H1 (cell line): ENCODE data around the gene CELF5.

Experiments used
- EP300 ChIP-seq, 2 experiments: IDR thresholded peaks; 1 replicate in 1 of 2; 2 replicates in 1 of 2; pipeline ENCODE4 v1.6.1; 2011 to 2012; ENCODE audit warnings: low read depth in 2 of 2, low read length in 2 of 2, mild to moderate bottlenecking in 2 of 2, borderline replicate concordance in 1 of 2, inconsistent platforms in 1 of 2, moderate library complexity in 1 of 2
- RNF2 ChIP-seq: fragments of 200-900, 300-1000 bp; sonication (generic); IDR thresholded peaks from 2 replicates; pipeline ENCODE4 v1.7.1; 2016; ENCODE audit warnings: borderline replicate concordance, low read depth, mild to moderate bottlenecking, antibody characterized with exemption, low read length; ENCODE audit not compliant: poor library complexity, severe bottlenecking; ENCODE audit errors: missing control alignments

GRCh38 chr19:3302755-3303154 lies 78.3 kb downstream of the CELF5 start:
- no peak for TF ChIP-seq RNF2
- no peak for TF ChIP-seq EP300 (IDR thresholded peaks at IDR 0.05; ENCODE audit: borderline replicate concordance in 1 of 2, low read depth in 2 of 2, low read length in 2 of 2)
